Medulla oblongata (tissue), 1 donor: ENCODE results near the gene MRPS35.

Experiments
- DNase-seq: peaks from one replicate; pipeline ENCODE4 v3.0.0-alpha.2; 2015; ENCODE audit errors: extremely low spot score

The MRPS35 gene

DNA sequence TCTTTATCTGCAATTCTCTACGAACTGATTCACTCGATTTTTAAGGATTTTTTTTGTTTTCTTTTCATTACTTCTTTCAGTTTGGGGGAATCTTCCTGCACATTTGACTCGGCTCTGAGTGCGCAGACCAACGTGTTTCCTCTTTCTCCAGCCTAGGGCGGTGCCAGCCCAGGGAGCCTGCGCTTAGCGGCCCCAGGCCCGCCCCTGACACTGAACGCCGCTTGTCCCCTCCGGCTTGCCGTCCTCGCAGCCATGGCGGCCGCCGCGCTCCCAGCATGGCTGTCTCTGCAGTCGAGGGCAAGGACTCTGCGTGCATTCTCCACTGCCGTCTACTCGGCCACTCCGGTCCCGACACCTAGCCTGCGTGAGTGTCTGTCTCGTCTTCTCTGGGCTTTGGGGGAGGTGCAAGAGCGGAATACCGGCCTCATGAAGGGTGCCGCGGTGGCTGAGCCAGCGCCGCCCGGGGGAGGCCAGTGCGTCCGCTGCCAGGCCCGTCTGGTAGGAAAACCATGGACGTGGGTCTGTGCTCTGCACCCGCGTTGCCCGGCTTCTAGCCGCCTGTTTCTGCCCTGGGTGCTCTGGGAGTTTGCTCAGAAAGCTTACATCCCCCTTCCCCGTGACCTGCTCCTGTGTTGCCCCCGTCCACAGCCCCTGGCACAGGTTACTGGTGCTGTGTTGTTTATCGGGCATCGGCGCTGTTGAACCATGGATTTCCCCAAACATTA is at the start of gene MRPS35:
Gene MRPS35, plus strand, starts transcription at position 241 of the 725 bp plus-strand sequence. Its CDS starts 12 bp downstream, at position 253.
- peak; percentile 93 for DNase-seq

- no peak for DNase-seq
These were observed 44.9 kb upstream of the MRPS35 start for GRCh38 chr12:27665704-27666103.

DNA sequence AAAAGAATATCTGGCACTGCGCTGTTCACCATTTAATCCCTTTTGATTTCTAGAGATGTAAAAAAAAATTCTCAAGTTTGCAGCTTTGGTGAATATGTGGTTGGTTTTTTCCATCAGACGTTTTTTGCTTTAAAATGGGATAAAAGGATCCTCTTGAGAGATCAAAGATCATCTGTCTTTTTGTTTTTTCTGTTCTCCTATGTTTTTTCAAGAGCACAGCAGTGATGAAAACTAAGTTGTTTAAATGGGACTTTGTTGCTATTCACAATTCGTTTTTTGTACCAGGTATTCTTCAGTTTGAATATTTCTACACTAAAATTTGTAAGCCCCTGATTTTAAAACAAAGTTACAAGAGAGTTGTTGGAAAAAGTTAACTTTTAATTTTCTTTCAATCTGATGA is 44.1 kb upstream of the MRPS35 start:
- DNase-seq: no peak

- no peak for DNase-seq
These were observed 43.1 kb upstream of the MRPS35 start for GRCh38 chr12:27667540-27667939.

- DNase-seq: no peak
These were observed 38.6 kb upstream of the MRPS35 start for GRCh38 chr12:27672051-27672450.

GRCh38 chr12:27672643-27673042 is 38.0 kb upstream of the MRPS35 start:
- no peak for DNase-seq

GRCh38 chr12:27673101-27673718 is 37.4 kb upstream of the MRPS35 start:
- no peak for DNase-seq

DNA sequence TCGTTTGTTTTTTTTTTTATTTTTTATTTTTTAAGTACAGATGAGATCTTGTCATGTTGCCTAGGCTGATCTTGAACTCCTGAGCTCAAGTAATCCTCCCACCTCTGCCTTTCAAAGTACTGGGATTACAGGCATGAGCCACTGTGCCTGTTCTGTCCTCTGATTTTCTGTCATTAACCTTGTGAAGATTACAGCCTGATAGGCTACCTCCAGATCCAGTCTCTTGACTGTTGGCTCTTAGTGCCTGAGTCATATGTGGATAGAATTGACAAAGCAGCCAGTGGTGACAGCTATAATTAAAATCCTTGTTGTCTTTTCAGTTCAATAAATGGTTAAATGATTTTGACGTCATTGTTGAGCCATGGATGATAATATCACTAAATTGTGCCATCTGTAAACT is 35.6 kb upstream of the MRPS35 start:
- no peak for DNase-seq

DNA sequence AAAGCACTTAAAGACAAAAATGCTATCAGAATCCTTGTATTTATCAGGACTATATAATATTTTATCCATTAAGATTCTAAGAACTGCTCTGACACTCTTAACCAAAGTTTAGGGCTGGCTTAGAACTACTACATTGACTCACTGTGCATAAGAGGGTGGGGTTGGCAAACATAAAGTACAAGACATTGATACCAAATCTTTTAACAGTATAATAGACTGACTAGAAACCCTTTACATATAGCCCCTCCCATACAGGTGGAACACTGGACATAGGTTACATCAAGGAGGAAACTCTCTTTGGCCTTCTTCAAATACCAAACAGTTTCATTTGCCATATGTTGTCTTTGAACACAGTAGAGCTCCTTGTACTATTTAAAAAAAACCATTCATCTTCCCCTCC is 30.0 kb upstream of the MRPS35 start:
- no peak for DNase-seq

DNA sequence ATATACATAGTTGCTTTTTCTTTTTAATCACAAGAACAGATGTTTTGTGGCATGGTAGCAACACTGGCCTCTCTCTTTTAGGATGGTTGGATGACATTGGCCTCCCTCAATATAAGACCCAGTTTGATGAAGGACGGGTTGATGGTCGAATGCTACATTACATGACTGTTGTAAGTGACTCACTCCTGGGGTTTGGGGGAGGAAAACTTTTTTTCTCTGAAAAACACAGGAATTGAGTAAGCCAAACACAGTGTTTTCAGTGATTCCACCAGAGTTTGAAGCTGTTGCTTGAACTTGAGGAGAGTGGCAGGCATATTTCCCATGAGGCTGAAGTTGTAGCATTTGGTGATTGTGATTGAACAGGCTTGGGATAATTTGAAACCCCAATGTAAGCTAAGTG is 28.1 kb upstream of the MRPS35 start:
- no peak for DNase-seq

GRCh38 chr12:27685274-27685673 is 25.4 kb upstream of the MRPS35 start:
- no peak for DNase-seq

DNA sequence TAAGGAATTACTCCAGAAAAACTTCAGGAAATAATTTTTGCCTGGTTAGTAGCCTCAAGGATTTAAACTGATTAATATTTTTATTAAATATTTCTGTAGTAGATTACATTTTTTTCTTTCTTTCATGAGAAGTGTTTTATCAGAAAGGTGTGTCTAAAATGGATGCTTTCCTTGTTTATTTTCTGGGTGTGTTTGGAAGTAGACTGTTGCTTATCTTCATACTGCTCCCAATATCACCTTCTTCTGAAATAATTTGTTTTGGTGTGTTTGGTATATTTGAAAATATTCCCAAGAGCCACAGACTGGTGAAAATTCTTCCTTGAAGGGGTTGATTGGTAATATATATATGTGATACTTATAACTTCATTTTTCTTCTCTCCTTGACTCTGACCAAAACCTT is 24.5 kb upstream of the MRPS35 start:
- no peak for DNase-seq

GRCh38 chr12:27688671-27689070 is 22.0 kb upstream of the MRPS35 start:
- DNase-seq: no peak

GRCh38 chr12:27689558-27690180 is 21.0 kb upstream of the MRPS35 start:
- no peak for DNase-seq

DNA sequence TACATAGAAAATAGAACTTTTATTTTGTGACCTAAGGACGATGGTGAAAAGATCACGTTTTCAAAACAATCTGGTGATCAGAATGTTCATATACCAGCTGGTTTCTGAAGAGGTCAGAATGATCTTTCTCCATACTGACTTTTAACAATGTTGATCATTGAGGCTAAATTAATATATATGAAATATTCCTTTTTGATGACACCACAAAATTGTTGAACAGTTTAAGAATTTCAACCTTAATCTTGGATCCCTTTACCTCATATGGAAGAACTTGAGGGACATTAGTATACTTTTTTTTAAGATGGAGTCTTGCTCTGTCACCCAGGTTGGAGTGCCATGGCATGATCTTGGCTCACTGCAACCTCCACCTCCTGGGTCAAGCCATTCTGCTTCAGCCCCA is 17.2 kb upstream of the MRPS35 start:
- DNase-seq: no peak

- DNase-seq: no peak
These were observed 14.9 kb upstream of the MRPS35 start for GRCh38 chr12:27695556-27696292.

DNA sequence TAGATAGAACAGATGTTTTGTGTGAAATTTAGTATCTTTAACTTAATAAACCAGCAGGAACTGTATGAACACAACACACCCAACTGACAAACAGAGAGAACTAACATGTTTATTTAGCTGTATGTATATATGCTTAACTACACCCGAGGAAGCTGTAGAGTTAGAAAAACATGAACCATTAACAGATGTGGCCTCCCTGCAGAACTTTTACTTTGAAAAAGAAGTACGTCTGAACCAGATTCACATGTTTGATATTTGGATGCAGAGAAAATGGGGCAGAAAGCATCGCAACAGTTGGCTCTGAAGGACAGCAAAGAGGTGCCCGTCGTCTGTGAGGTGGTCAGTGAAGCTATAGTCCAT is 14.4 kb upstream of the MRPS35 start, which contains the start of gene REP15:
Gene REP15, plus strand, starts transcription at position 155 of the 360 bp plus-strand sequence. Its CDS starts 116 bp downstream, at position 271.
- no peak for DNase-seq

GRCh38 chr12:27696864-27697564 is 13.6 kb upstream of the MRPS35 start:
- no peak for DNase-seq

DNA sequence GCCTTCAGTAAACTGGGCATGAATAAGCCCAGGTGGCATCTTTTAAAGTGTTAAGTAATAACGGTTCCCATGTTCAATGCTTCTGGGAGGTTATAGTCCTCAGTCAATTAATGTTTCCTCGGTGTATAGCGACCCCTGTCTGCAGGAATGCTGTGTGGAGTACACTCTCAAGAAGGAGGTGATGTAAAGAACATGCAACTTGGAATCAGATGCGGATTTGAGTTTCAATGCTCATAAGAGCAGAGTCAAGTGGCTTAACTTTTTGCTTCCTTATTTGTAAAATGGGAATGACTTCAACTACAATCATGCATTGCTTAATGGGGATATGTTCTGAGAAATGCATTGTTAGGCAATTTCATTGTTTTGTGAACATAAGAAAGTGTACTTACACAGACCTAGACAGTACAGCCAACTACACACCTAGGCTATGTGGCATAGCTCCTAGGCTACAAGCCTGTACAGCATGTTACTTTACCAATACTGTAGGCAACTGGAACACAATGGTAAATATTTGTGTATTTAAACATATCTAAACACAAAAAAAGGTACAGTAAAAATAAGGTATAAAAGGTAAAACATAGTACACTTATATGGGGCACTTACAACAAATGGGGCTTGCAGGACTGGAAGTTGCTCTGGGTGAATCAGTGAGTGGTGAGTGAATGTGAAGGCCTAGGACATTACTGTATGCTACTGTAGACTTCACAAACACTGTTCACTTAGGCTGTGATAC is 6.7 kb upstream of the MRPS35 start:
- peak; percentile 83 for DNase-seq

GRCh38 chr12:27705263-27705662 is 5.4 kb upstream of the MRPS35 start:
- no peak for DNase-seq

- DNase-seq: no peak
These were observed 3.4 kb upstream of the MRPS35 start for GRCh38 chr12:27707216-27707615.
